Measurements from ENCODE around the gene BTBD2. TPM values are rescaled to one million over a fixed set of nuclear protein-coding genes. Genes with fewer than 3 reads are reported as not detected.

The BTBD2 gene
- total RNA-seq, 1 donor from 2014 or later, result 118 TPM

DNA sequence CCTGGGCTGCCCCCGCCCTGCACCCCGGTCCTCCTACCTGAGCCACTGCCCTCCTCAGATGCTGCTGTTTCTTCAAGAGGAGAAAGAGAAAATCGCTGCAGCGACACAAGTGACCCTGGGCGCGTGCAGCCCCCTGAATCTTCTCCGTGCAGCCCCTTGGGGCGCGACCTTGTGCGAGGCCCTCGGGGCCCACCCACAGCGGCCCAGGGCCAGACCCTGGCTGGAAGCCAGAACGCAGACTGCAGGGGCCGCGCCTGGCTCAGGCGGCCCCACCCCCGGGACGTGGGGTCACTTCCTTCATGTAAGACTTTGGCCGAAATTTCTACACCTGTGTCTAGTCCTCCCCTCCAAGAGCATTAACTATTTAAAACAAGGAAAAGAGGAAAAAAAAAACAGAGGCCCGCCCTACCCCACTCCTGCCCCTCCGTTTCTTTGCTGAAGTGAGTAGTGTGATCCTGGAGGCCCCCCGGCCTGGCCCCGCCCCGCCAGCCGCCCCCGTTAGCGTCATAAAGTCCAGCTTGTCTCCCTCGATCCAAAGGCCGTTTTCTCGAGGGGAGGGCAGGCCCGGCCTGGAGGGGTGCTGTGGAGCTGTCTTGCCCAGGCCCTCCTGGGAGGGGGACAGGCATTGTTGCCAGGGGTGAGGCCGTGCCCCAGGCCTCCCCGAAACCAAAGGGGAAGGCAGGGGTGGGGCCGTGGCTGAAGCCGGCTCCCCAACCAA lies 35.3 kb downstream of the BTBD2 start:
- Mint-ChIP-seq H3K27me3 (no peaks in the 10 kb centered on the region), H3K36me3 (peaks cover 12% of the 10 kb centered on the region), H3K4me3 (no peak overlapping the region), H3K4me1 (ENCODE audit: unreplicated experiment) (no peaks in the 10 kb centered on the region), H3K27ac (no peak overlapping the region), H3K9me3 (no peaks in the 10 kb centered on the region)
- no peak for DNase-seq (ENCODE audit: extremely low spot score, unreplicated experiment)
- TF ChIP-seq, protein P1, sequence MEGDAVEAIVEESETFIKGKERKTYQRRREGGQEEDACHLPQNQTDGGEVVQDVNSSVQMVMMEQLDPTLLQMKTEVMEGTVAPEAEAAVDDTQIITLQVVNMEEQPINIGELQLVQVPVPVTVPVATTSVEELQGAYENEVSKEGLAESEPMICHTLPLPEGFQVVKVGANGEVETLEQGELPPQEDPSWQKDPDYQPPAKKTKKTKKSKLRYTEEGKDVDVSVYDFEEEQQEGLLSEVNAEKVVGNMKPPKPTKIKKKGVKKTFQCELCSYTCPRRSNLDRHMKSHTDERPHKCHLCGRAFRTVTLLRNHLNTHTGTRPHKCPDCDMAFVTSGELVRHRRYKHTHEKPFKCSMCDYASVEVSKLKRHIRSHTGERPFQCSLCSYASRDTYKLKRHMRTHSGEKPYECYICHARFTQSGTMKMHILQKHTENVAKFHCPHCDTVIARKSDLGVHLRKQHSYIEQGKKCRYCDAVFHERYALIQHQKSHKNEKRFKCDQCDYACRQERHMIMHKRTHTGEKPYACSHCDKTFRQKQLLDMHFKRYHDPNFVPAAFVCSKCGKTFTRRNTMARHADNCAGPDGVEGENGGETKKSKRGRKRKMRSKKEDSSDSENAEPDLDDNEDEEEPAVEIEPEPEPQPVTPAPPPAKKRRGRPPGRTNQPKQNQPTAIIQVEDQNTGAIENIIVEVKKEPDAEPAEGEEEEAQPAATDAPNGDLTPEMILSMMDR (conservative IDR thresholded peaks at IDR 0.05), result no peak

- Mint-ChIP-seq H3K36me3 (peaks cover 12% of the 10 kb centered on the region), H3K9me3 (no peaks in the 10 kb centered on the region), H3K27me3 (no peaks in the 10 kb centered on the region), H3K27ac (no peak overlapping the region), H3K4me3 (no peak overlapping the region), H3K4me1 (ENCODE audit: unreplicated experiment) (no peaks in the 10 kb centered on the region)
- TF ChIP-seq, protein P1 (conservative IDR thresholded peaks at IDR 0.05), result no peak
- no peak for DNase-seq (ENCODE audit: extremely low spot score, unreplicated experiment)
Observed at GRCh38 chr19:1979642-1980041, 35.9 kb downstream of the BTBD2 start.

GRCh38 chr19:1979017-1979416 lies 36.5 kb downstream of the BTBD2 start:
- TF ChIP-seq, protein P1 (conservative IDR thresholded peaks at IDR 0.05), result no peak
- Mint-ChIP-seq H3K4me3 (no peak overlapping the region), H3K4me1 (ENCODE audit: unreplicated experiment) (no peaks in the 10 kb centered on the region), H3K27ac (no peak overlapping the region), H3K9me3 (no peaks in the 10 kb centered on the region), H3K36me3 (peaks cover 12% of the 10 kb centered on the region), H3K27me3 (no peaks in the 10 kb centered on the region)
- DNase-seq (ENCODE audit: extremely low spot score, unreplicated experiment), result no peak

GRCh38 chr19:1978346-1978894 lies 37.1 kb downstream of the BTBD2 start:
- H3K4me1 Mint-ChIP-seq (ENCODE audit: unreplicated experiment), result no peaks in the 10 kb centered on the region
- DNase-seq (ENCODE audit: extremely low spot score, unreplicated experiment), result no peak
- H3K36me3 Mint-ChIP-seq, result peaks cover 10% of the 10 kb centered on the region
- H3K27me3 Mint-ChIP-seq, result no peaks in the 10 kb centered on the region
- no peaks in the 10 kb centered on the region for H3K9me3 Mint-ChIP-seq
- no peak overlapping the region for H3K27ac Mint-ChIP-seq
- H3K4me3 Mint-ChIP-seq, result no peak overlapping the region
- TF ChIP-seq, protein P1 (conservative IDR thresholded peaks at IDR 0.05), result no peak

DNA sequence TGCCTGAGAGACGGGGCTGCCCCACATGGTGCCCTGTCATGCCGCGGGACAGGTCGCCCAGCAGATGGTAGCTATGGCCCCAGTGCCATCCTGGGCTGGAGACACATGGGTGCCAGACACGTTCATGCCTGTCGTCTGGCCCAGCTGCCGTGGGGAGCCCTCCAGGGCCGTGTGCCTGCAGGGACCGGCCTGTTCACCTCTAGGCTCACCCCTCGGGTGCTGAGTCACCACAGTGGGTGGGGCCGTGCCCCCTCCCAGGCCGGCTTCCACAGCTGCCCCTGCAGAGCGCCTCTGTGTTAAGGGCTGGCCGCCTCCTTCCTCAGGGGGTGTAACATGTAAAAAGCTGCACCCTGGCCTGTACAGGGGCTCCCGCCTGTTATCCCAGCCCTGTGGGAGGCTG lies 38.4 kb downstream of the BTBD2 start:
- H3K27ac Mint-ChIP-seq, result no peak overlapping the region
- H3K27me3 Mint-ChIP-seq, result no peaks in the 10 kb centered on the region
- peaks cover 8% of the 10 kb centered on the region for H3K36me3 Mint-ChIP-seq
- H3K9me3 Mint-ChIP-seq, result no peaks in the 10 kb centered on the region
- H3K4me1 Mint-ChIP-seq (ENCODE audit: unreplicated experiment), result no peaks in the 10 kb centered on the region
- no peak for DNase-seq (ENCODE audit: extremely low spot score, unreplicated experiment)
- H3K4me3 Mint-ChIP-seq, result no peak overlapping the region
- TF ChIP-seq, protein P1 (conservative IDR thresholded peaks at IDR 0.05), result no peak
